DND-41 (cell line): ENCODE data around the gene CTNNA3.

Experiments used
- CTCF ChIP-seq: IDR thresholded peaks from 2 replicates; pipeline ENCODE4 v1.5.1; 2012; ENCODE audit warnings: borderline replicate concordance, low read length, moderate library complexity, mild to moderate bottlenecking; ENCODE audit not compliant: poor library complexity, severe bottlenecking; ENCODE audit errors: extremely low read depth
- EZH2 ChIP-seq: IDR thresholded peaks from 3 replicates; pipeline ENCODE4 v1.6.1; 2012; ENCODE audit warnings: borderline replicate concordance, low read depth, mild to moderate bottlenecking, moderate library complexity, low read length, inconsistent platforms; ENCODE audit not compliant: severe bottlenecking

GRCh38 chr10:67573484-67573883 is 122.5 kb downstream of the CTNNA3 start:
- TF ChIP-seq CTCF, result no peak
- no peak for TF ChIP-seq EZH2
